SH-SY5Y (cell line): ENCODE results near the gene PPP1R18.

Experiments used
- GATA2 ChIP-seq: IDR thresholded peaks from 2 replicates; pipeline ENCODE4 v1.6.1; 2011; ENCODE audit warnings: mild to moderate bottlenecking, low read depth, low read length
- GATA3 ChIP-seq: IDR thresholded peaks from 2 replicates; pipeline ENCODE4 v1.6.1; 2011; ENCODE audit warnings: low read depth, mild to moderate bottlenecking, low read length, moderate library complexity

DNA sequence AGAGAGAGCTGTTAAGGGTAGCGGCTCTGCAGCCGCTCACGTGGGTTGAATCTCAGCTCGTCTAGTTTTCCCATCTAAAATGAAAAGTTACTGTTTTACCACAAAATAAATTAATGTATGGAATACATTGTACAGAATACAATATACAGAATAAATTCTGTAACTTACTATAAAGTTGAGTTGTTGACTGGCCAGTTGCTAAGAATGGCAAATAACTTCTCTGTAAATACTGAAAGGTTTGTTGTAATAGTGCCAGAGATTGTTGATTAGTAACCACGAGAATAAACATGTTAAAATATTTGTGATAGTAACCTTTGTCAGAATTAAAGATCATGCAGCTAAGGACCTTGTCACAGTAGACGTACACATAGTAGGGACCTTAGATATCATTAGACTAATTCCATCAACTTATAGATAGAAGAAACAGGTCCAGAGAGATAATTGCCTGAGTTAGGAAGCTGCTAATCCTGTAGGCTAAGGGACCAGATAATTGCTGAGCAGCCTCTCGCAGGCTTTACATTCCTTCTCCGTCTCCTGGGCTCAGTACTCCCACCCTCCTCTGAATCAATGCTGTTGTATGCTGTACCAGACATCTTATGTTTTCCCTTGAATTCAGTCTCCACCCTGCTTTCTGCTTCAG, 4.9 kb upstream of the PPP1R18 start:
- TF ChIP-seq GATA2 (no peak), GATA3 (no peak)
